Stomach (tissue), 4 donors: Measurements from ENCODE around the gene KLC4.
"Not testable (repeated sequence)": the region's sequence is repeated elsewhere in the genome, so short reads cannot be mapped to it uniquely, and the experiment has no call there.

Source experiments
- EP300 ChIP-seq: sonication (generic); formaldehyde crosslinking; IDR thresholded peaks from one replicate; pipeline ENCODE4 v1.6.1; 2017; ENCODE audit warnings: antibody characterized with exemption
- POLR2A ChIP-seq, 4 donors: fragments of 450-650 bp; IDR thresholded peaks; one replicate each; pipeline ENCODE4 v1.6.1; 2016; ENCODE audit warnings: antibody characterized with exemption in 4 of 4, control low read depth in 2 of 4, mild to moderate bottlenecking in 1 of 4, moderate library complexity in 1 of 4
- POLR2AphosphoS5 ChIP-seq, 3 donors: sonication (generic); formaldehyde crosslinking; IDR thresholded peaks; one replicate each; pipeline ENCODE4 v1.6.1; 2016; ENCODE audit warnings: antibody characterized with exemption in 3 of 3
- TF ChIP-seq, protein P1 (sequence below), 7 experiments: fragments of 450-650 bp in 4 of 7; fragments of 200-600 bp in 3 of 7; sonication (generic) in 3 of 7; IDR thresholded peaks; one replicate each; pipeline ENCODE4 v1.5.1; 2016 to 2019; ENCODE audit warnings: antibody characterized with exemption in 7 of 7, control low read depth in 2 of 7, mild to moderate bottlenecking in 1 of 7

- TF ChIP-seq, protein P1, sequence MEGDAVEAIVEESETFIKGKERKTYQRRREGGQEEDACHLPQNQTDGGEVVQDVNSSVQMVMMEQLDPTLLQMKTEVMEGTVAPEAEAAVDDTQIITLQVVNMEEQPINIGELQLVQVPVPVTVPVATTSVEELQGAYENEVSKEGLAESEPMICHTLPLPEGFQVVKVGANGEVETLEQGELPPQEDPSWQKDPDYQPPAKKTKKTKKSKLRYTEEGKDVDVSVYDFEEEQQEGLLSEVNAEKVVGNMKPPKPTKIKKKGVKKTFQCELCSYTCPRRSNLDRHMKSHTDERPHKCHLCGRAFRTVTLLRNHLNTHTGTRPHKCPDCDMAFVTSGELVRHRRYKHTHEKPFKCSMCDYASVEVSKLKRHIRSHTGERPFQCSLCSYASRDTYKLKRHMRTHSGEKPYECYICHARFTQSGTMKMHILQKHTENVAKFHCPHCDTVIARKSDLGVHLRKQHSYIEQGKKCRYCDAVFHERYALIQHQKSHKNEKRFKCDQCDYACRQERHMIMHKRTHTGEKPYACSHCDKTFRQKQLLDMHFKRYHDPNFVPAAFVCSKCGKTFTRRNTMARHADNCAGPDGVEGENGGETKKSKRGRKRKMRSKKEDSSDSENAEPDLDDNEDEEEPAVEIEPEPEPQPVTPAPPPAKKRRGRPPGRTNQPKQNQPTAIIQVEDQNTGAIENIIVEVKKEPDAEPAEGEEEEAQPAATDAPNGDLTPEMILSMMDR (IDR thresholded peaks at IDR 0.05), result not testable (repeated sequence)
- TF ChIP-seq EP300; POLR2A (IDR thresholded peaks at IDR 0.05); POLR2AphosphoS5 (IDR thresholded peaks at IDR 0.05): not testable (repeated sequence)
Observed at GRCh38 chr6:43041475-43041874, 18.0 kb upstream of the KLC4 start.
